ENCODE results near the gene ITGBL1. TPM values are rescaled to one million over a fixed set of nuclear protein-coding genes. Genes with fewer than 3 reads are reported as not detected.

The ITGBL1 gene
- total RNA-seq = 70.7 and 102 TPM in 2 replicates

DNA sequence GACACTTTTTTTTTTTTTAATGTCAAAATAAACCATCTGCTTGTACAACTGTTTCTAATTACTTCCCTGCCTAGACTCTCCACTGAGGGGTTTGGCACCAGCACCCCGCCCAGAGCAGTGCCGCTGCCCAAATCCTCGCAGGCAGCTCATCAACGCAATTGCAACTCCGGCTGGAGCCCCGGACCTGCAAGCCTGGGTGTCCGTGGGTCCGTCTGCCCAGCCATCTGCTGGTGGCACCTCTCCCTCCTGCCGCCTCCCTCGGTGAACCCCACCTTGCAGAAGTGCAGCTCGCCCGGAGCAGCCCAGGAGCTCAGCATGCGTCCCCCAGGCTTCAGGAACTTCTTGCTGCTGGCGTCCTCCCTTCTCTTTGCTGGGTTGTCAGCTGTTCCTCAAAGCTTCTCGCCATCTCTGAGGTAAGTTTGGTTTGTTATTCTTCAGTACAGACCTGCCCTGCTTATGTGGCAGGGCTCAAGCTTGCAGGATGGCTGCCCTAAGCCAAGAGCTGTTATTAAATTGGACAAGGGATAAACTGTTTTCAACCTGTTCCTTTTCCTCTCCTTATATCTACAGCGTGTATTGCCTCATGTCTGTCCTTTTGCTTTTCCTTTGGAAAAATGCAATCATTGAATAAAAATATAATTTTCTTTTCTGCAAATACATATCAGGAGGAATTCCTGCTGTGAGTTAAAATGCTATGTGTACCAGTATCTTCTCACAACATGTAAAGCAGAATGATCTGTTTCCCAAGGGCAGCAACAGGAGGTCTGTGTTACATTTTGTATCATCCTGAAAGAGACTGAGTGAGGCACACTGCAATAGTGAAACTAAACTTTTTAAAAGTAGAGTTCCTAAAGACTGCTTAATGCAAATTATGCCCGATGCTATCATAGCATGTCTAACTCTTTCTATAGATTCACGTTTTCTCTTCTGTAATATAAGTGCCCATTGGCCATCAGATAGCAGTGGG, at the start of gene ITGBL1:
TSS of gene ITGBL1 (plus strand) at position 157 of the 967 bp plus-strand sequence. CDS start at position 316, 159 bp downstream.

GRCh38 chr13:101416181-101417042, 36.1 kb upstream of the ITGBL1 start, which contains the start of gene NALCN:
TSS of gene NALCN (minus strand) at chr13:101416508. CDS start at chr13:101399126, 17,382 bp downstream.

Other genes starting within 250 kb of the ITGBL1 start
- 0.87 and 1.8 TPM in 2 replicates for gene NALCN, start 36.2 kb upstream of the ITGBL1 start, total RNA-seq